GM12872 (cell line): ENCODE data around the gene ZNF23.

Source experiments
- CTCF ChIP-seq: IDR thresholded peaks from 3 replicates; pipeline ENCODE4 v1.5.1; 2011; ENCODE audit warnings: low read depth, mild to moderate bottlenecking, low read length, moderate library complexity; ENCODE audit not compliant: insufficient read depth

The ZNF23 gene

GRCh38 chr16:71406724-71407123 is 55.3 kb downstream of the ZNF23 start:
- no peak for TF ChIP-seq CTCF

GRCh38 chr16:71406316-71406715 is 55.7 kb downstream of the ZNF23 start:
- TF ChIP-seq CTCF = no peak

GRCh38 chr16:71404364-71404763 is 57.7 kb downstream of the ZNF23 start:
- no peak for TF ChIP-seq CTCF

- no peak for TF ChIP-seq CTCF
These were observed 59.4 kb downstream of the ZNF23 start for GRCh38 chr16:71402674-71403073.

- no peak for TF ChIP-seq CTCF
These were observed 60.0 kb downstream of the ZNF23 start for GRCh38 chr16:71402007-71402406.

- no peak for TF ChIP-seq CTCF
These were observed 62.1 kb downstream of the ZNF23 start for GRCh38 chr16:71399801-71400563.
